Ovary (tissue), 9 donors: ENCODE measurements around the gene STPG1. TPM values are rescaled to one million over a fixed set of nuclear protein-coding genes. Genes with fewer than 3 reads are reported as not detected.

Experiments
- DNase-seq, 5 donors: peaks; one replicate each; pipeline ENCODE4 v3.0.0-alpha.2; 2019 to 2020
- H3K27ac ChIP-seq, 2 donors: fragments of 200-600 bp; one replicate each; pipeline versions ENCODE4 v1.5.1 to v1.8.0; 2019 to 2022
- H3K27me3 ChIP-seq: fragments of 200-600 bp; one replicate; pipeline ENCODE4 v1.8.0; 2022
- H3K36me3 ChIP-seq: fragments of 200-600 bp; sonication (generic); one replicate; pipeline ENCODE4 v1.5.1; 2019
- H3K4me1 ChIP-seq: one replicate; pipeline ENCODE4 v1.8.1; 2013; ENCODE audit warnings: mild to moderate bottlenecking, moderate library complexity; ENCODE audit not compliant: insufficient read depth
- H3K4me3 ChIP-seq: fragments of 200-600 bp; sonication (generic); one replicate; pipeline ENCODE4 v1.5.1; 2017
- H3K9me3 ChIP-seq, 2 donors: fragments of 200-600 bp in 1 of 2; sonication (generic) in 1 of 2; one replicate each; pipeline versions ENCODE4 v1.5.1 to v1.8.1; 2013 to 2019; ENCODE audit warnings: mild to moderate bottlenecking in 1 of 2, moderate library complexity in 1 of 2
- CTCF ChIP-seq, 3 donors: fragments of 450-650 bp in 2 of 3; fragments of 200-600 bp in 1 of 3; IDR thresholded peaks; one replicate each; pipeline versions ENCODE4 v1.5.1 to v1.8.0; 2016 to 2022; ENCODE audit warnings: antibody characterized with exemption in 3 of 3, mild to moderate bottlenecking in 1 of 3
- EP300 ChIP-seq: sonication (generic); formaldehyde crosslinking; IDR thresholded peaks from one replicate; pipeline ENCODE4 v1.6.1; 2017; ENCODE audit warnings: antibody characterized with exemption
- POLR2A ChIP-seq: fragments of 450-650 bp; IDR thresholded peaks from one replicate; pipeline ENCODE4 v1.6.1; 2017; ENCODE audit warnings: antibody characterized with exemption, mild to moderate bottlenecking, moderate library complexity
- WGBS, 3 donors: extraction: QIAGEN DNeasy Blood & Tissue Kit in 1 of 3; methylation state at CpG; one replicate each; pipeline versions ENCODE4 v1.1.5 to v1.1.7; 2013 to 2017; 5-methylcytosine and 5-hydroxymethylcytosine counted together
- intact Hi-C, 4 donors: fragments of 100-400 bp; cut with DNase I; formaldehyde crosslinking; loops; one replicate each; pipeline versions ENCODE4 v1.11.0 to v1.15.1; 2022 to 2023
- polyA plus RNA-seq, 2 donors: library from polyadenylated mRNA; stranded (reverse); fragments of 200-250 nt in 1 of 2; fragments of 350-450 nt in 1 of 2; fragmentation: Illumina TruSeq in 1 of 2; extraction: RNeasy Lipid Tissue Mini Kit (QIAGEN cat#74804) in 1 of 2; gene quantifications; one replicate each; pipeline ENCODE4 v1.2.3, GENCODE V29; 2013 to 2014
- total RNA-seq, 7 donors: library from RNA; depleted of rRNA in 2 of 7; stranded (reverse); fragments of >200 nt in 2 of 7; fragmentation: NEBNext Ultra II Directional in 3 of 7; extraction: Animal tissue kit (Norgen Biotek cat#: 25700) in 3 of 7; gene quantifications; one replicate each; pipeline versions ENCODE4 v1.1.0 to v1.2.4, GENCODE V29; 2016 to 2023
- donor health status: DM: no; HTN: no; CAD: no; lungs with moderate emphysema.
- donor health status: DM: no; HTN: no; CAD: no.
- donor health status: Bipolar disorder and iron deficiency.
- donor health status: DM: yes; HTN: yes; CAD: no.
- donor health status: DM: no; HTN: no; CAD: no.
- donor health status: DM: yes; HTN: yes; CAD: no.

Gene STPG1
- total and polyA plus RNA-seq, 9 donors, result 4.5 to 12.6 (median 7.3) TPM

- H3K27ac ChIP-seq, result no peak overlapping the region
- H3K4me1 ChIP-seq, result no peaks in the 10 kb centered on the region
- TF ChIP-seq EP300, result no peak
- TF ChIP-seq POLR2A, result no peak
- TF ChIP-seq CTCF (IDR thresholded peaks at IDR 0.05), result no peak
- no peak overlapping the region for H3K4me3 ChIP-seq
- no peaks in the 10 kb centered on the region for H3K36me3 ChIP-seq
- intact Hi-C loops, result no loop called here
- H3K9me3 ChIP-seq, result no peaks in the 10 kb centered on the region
- H3K27me3 ChIP-seq, result no peaks in the 10 kb centered on the region
- no peak for DNase-seq
- WGBS, 3 donors, result 87 to 91% (median 90%) methylated on average over 13 of the region's 13 CpGs
Observed at GRCh38 chr1:24343412-24344089, 70.0 kb downstream of the STPG1 start.

- H3K9me3 ChIP-seq, result no peaks in the 10 kb centered on the region
- H3K36me3 ChIP-seq, result no peaks in the 10 kb centered on the region
- no peak overlapping the region for H3K4me3 ChIP-seq
- no peak for TF ChIP-seq EP300
- no peak for TF ChIP-seq POLR2A
- TF ChIP-seq CTCF (IDR thresholded peaks at IDR 0.05), result no peak
- no peak overlapping the region for H3K27ac ChIP-seq
- H3K27me3 ChIP-seq, result no peaks in the 10 kb centered on the region
- no peaks in the 10 kb centered on the region for H3K4me1 ChIP-seq
- intact Hi-C loops, result no loop called here
- DNase-seq, result no peak
- 46 to 59% (median 56%) methylated on average over 8 of the region's 8 CpGs for WGBS, 3 donors
Observed at GRCh38 chr1:24341260-24341659, 72.3 kb downstream of the STPG1 start.

- intact Hi-C loops, result no loop called here
- no peak for TF ChIP-seq POLR2A
- TF ChIP-seq CTCF (IDR thresholded peaks at IDR 0.05), result no peak
- H3K36me3 ChIP-seq, result no peaks in the 10 kb centered on the region
- H3K9me3 ChIP-seq, result no peaks in the 10 kb centered on the region
- H3K27me3 ChIP-seq, result no peaks in the 10 kb centered on the region
- H3K4me1 ChIP-seq, result no peaks in the 10 kb centered on the region
- DNase-seq, result no peak
- WGBS, 3 donors, result 64 to 78% (median 72%) methylated on average over 8 of the region's 8 CpGs
- no peak overlapping the region for H3K4me3 ChIP-seq
- H3K27ac ChIP-seq, result no peak overlapping the region
Observed at GRCh38 chr1:24340770-24341169, 72.8 kb downstream of the STPG1 start.

GRCh38 chr1:24339996-24340395 is 73.6 kb downstream of the STPG1 start:
- intact Hi-C loops, result no loop called here
- Histone ChIP-seq H3K4me3 (no peak overlapping the region), H3K27me3 (no peaks in the 10 kb centered on the region), H3K9me3 (no peaks in the 10 kb centered on the region), H3K27ac (no peak overlapping the region), H3K36me3 (no peaks in the 10 kb centered on the region), H3K4me1 (no peaks in the 10 kb centered on the region)
- TF ChIP-seq EP300 (no peak), POLR2A (no peak), CTCF (IDR thresholded peaks at IDR 0.05) (no peak)
- 92 to 94% (median 92%) methylated on average over 8 of the region's 8 CpGs for WGBS, 3 donors
- DNase-seq, result no peak
